ENCODE data around the gene ZBTB20.

Gene ZBTB20

GRCh38 chr3:114355653-114356052, 791.4 kb downstream of the ZBTB20 start:
- Histone ChIP-seq H3K9me2 (replicated peaks; ENCODE audit: insufficient read depth, low read length) (no peaks in the 10 kb centered on the region), H2AFZ (ENCODE audit: low read depth, low read length, severe bottlenecking) (no peak overlapping the region), H3K27me3 (ENCODE audit: low read length) (no peaks in the 10 kb centered on the region), H3K4me3 (ENCODE audit: insufficient read depth, low read length, poor library complexity, severe bottlenecking) (no peak overlapping the region), H3K79me2 (ENCODE audit: insufficient read depth, low read length) (no peaks in the 10 kb centered on the region), H3K9ac (ENCODE audit: low read length) (no peak overlapping the region), H4K20me1 (ENCODE audit: low read depth, low read length) (no peaks in the 10 kb centered on the region), H3K9me3 (ENCODE audit: insufficient read depth, low read length) (no peaks in the 10 kb centered on the region), H3K36me3 (ENCODE audit: low read length) (no peaks in the 10 kb centered on the region), H3K4me2 (ENCODE audit: low read depth, low read length, poor library complexity, severe bottlenecking) (no peak overlapping the region), H3F3A (ENCODE audit: insufficient read depth) (no peaks in the 10 kb centered on the region), H3K27ac (ENCODE audit: low read depth, low read length) (no peak overlapping the region)
- TF ChIP-seq EZH2phosphoT487 (conservative IDR thresholded peaks at IDR 0.05; ENCODE audit: low read length), result no peak
- no peak for TF ChIP-seq CTCF (IDR thresholded peaks at IDR 0.05; ENCODE audit: insufficient read depth, low read length, poor library complexity, severe bottlenecking)

GRCh38 chr3:114351822-114352145, 795.3 kb downstream of the ZBTB20 start:
- H3K4me2 ChIP-seq (ENCODE audit: low read depth, low read length, poor library complexity, severe bottlenecking), result no peak overlapping the region
- TF ChIP-seq CTCF (IDR thresholded peaks at IDR 0.05; ENCODE audit: insufficient read depth, low read length, poor library complexity, severe bottlenecking) (no peak), EZH2phosphoT487 (conservative IDR thresholded peaks at IDR 0.05; ENCODE audit: low read length) (no peak)
- H2AFZ ChIP-seq (ENCODE audit: low read depth, low read length, severe bottlenecking), result no peak overlapping the region

GRCh38 chr3:114351123-114351821, 795.8 kb downstream of the ZBTB20 start:
- no peak overlapping the region for H3K27ac ChIP-seq (ENCODE audit: low read depth, low read length)
- no peaks in the 10 kb centered on the region for H3K27me3 ChIP-seq (ENCODE audit: low read length)
- no peaks in the 10 kb centered on the region for H3K79me2 ChIP-seq (ENCODE audit: insufficient read depth, low read length)
- H4K20me1 ChIP-seq (ENCODE audit: low read depth, low read length), result no peaks in the 10 kb centered on the region
- no peak overlapping the region for H2AFZ ChIP-seq (ENCODE audit: low read depth, low read length, severe bottlenecking)
- H3K9me2 ChIP-seq (replicated peaks; ENCODE audit: insufficient read depth, low read length), result no peaks in the 10 kb centered on the region
- H3K9me3 ChIP-seq (ENCODE audit: insufficient read depth, low read length), result no peaks in the 10 kb centered on the region
- no peak overlapping the region for H3K9ac ChIP-seq (ENCODE audit: low read length)
- H3F3A ChIP-seq (ENCODE audit: insufficient read depth), result no peaks in the 10 kb centered on the region
- TF ChIP-seq CTCF (IDR thresholded peaks at IDR 0.05; ENCODE audit: insufficient read depth, low read length, poor library complexity, severe bottlenecking) (no peak), EZH2phosphoT487 (conservative IDR thresholded peaks at IDR 0.05; ENCODE audit: low read length) (no peak)
- no peaks in the 10 kb centered on the region for H3K36me3 ChIP-seq (ENCODE audit: low read length)
- no peak overlapping the region for H3K4me2 ChIP-seq (ENCODE audit: low read depth, low read length, poor library complexity, severe bottlenecking)
- H3K4me3 ChIP-seq (ENCODE audit: insufficient read depth, low read length, poor library complexity, severe bottlenecking), result no peak overlapping the region

More at GRCh38 chr3:114351822-114352145, 795.3 kb downstream of the ZBTB20 start:
- Histone ChIP-seq H3K9me2 (replicated peaks; ENCODE audit: insufficient read depth, low read length) (no peaks in the 10 kb centered on the region), H3K27ac (ENCODE audit: low read depth, low read length) (no peak overlapping the region), H3K27me3 (ENCODE audit: low read length) (no peaks in the 10 kb centered on the region), H3K4me3 (ENCODE audit: insufficient read depth, low read length, poor library complexity, severe bottlenecking) (no peak overlapping the region), H4K20me1 (ENCODE audit: low read depth, low read length) (no peaks in the 10 kb centered on the region), H3F3A (ENCODE audit: insufficient read depth) (no peaks in the 10 kb centered on the region), H3K36me3 (ENCODE audit: low read length) (no peaks in the 10 kb centered on the region), H3K9me3 (ENCODE audit: insufficient read depth, low read length) (no peaks in the 10 kb centered on the region), H3K79me2 (ENCODE audit: insufficient read depth, low read length) (no peaks in the 10 kb centered on the region), H3K9ac (ENCODE audit: low read length) (no peak overlapping the region)

All from SU-DHL-6 (cell line).